ENCODE results near the gene DNMT3A.

The DNMT3A gene

GRCh38 chr2:25259737-25260124 lies 82.0 kb downstream of the DNMT3A start:
- no peaks in the 10 kb centered on the region for H3K9me3 ChIP-seq (ENCODE audit: control insufficient read depth, low read length)
- H3K36me3 ChIP-seq (ENCODE audit: control insufficient read depth, insufficient read depth, low read length), result no peaks in the 10 kb centered on the region
- no peaks in the 10 kb centered on the region for H3K27me3 ChIP-seq (ENCODE audit: control insufficient read depth, insufficient read depth, low read length, poor library complexity, severe bottlenecking)
- no peak overlapping the region for H3K27ac ChIP-seq (ENCODE audit: insufficient read depth, low read depth, low read length, poor library complexity, severe bottlenecking)
- WGBS, 2 experiments, result 1 to 2% methylated on average over 7 of the region's 7 CpGs
- H3K4me1 ChIP-seq (ENCODE audit: control insufficient read depth, insufficient read depth, low read length), result peaks cover 60% of the 10 kb centered on the region
- no peak overlapping the region for H3K4me3 ChIP-seq (ENCODE audit: insufficient read depth, low read depth, low read length)

- Histone ChIP-seq H3K9me3 (ENCODE audit: control insufficient read depth, low read length) (no peaks in the 10 kb centered on the region), H3K4me1 (ENCODE audit: control insufficient read depth, insufficient read depth, low read length) (peaks cover 56% of the 10 kb centered on the region), H3K27ac (ENCODE audit: insufficient read depth, low read depth, low read length, poor library complexity, severe bottlenecking) (peak overlapping the region; percentile 54), H3K4me3 (ENCODE audit: insufficient read depth, low read depth, low read length) (no peak overlapping the region), H3K27me3 (ENCODE audit: control insufficient read depth, insufficient read depth, low read length, poor library complexity, severe bottlenecking) (no peaks in the 10 kb centered on the region), H3K36me3 (ENCODE audit: control insufficient read depth, insufficient read depth, low read length) (no peaks in the 10 kb centered on the region)
- 36 to 41% methylated on average over 9 of the region's 9 CpGs for WGBS, 2 experiments
These were observed 82.6 kb downstream of the DNMT3A start for GRCh38 chr2:25258847-25259736.

- H3K27ac ChIP-seq (ENCODE audit: insufficient read depth, low read depth, low read length, poor library complexity, severe bottlenecking), result no peak overlapping the region
- H3K27me3 ChIP-seq (ENCODE audit: control insufficient read depth, insufficient read depth, low read length, poor library complexity, severe bottlenecking), result no peaks in the 10 kb centered on the region
- H3K36me3 ChIP-seq (ENCODE audit: control insufficient read depth, insufficient read depth, low read length), result no peaks in the 10 kb centered on the region
- WGBS, 2 experiments, result 79 to 83% methylated on average over 9 of the region's 9 CpGs
- H3K9me3 ChIP-seq (ENCODE audit: control insufficient read depth, low read length), result no peaks in the 10 kb centered on the region
- no peak overlapping the region for H3K4me3 ChIP-seq (ENCODE audit: insufficient read depth, low read depth, low read length)
- peaks cover 49% of the 10 kb centered on the region for H3K4me1 ChIP-seq (ENCODE audit: control insufficient read depth, insufficient read depth, low read length)
These were observed 83.5 kb downstream of the DNMT3A start for GRCh38 chr2:25257931-25258846.

GRCh38 chr2:25257032-25257552 lies 84.6 kb downstream of the DNMT3A start:
- H3K4me3 ChIP-seq (ENCODE audit: insufficient read depth, low read depth, low read length), result no peak overlapping the region
- no peaks in the 10 kb centered on the region for H3K27me3 ChIP-seq (ENCODE audit: control insufficient read depth, insufficient read depth, low read length, poor library complexity, severe bottlenecking)
- WGBS, 2 experiments, result 55 to 57% methylated on average over 9 of the region's 9 CpGs
- peaks cover 54% of the 10 kb centered on the region for H3K4me1 ChIP-seq (ENCODE audit: control insufficient read depth, insufficient read depth, low read length)
- peak overlapping the region; percentile 55 for H3K27ac ChIP-seq (ENCODE audit: insufficient read depth, low read depth, low read length, poor library complexity, severe bottlenecking)
- H3K9me3 ChIP-seq (ENCODE audit: control insufficient read depth, low read length), result no peaks in the 10 kb centered on the region
- H3K36me3 ChIP-seq (ENCODE audit: control insufficient read depth, insufficient read depth, low read length), result no peaks in the 10 kb centered on the region

GRCh38 chr2:25256488-25256875 lies 85.2 kb downstream of the DNMT3A start:
- Histone ChIP-seq H3K27me3 (ENCODE audit: control insufficient read depth, insufficient read depth, low read length, poor library complexity, severe bottlenecking) (no peaks in the 10 kb centered on the region), H3K9me3 (ENCODE audit: control insufficient read depth, low read length) (no peaks in the 10 kb centered on the region), H3K4me1 (ENCODE audit: control insufficient read depth, insufficient read depth, low read length) (peaks cover 54% of the 10 kb centered on the region), H3K4me3 (ENCODE audit: insufficient read depth, low read depth, low read length) (no peak overlapping the region), H3K27ac (ENCODE audit: insufficient read depth, low read depth, low read length, poor library complexity, severe bottlenecking) (no peak overlapping the region), H3K36me3 (ENCODE audit: control insufficient read depth, insufficient read depth, low read length) (no peaks in the 10 kb centered on the region)
- 93 to 97% methylated on average over 2 of the region's 2 CpGs for WGBS, 2 experiments

- no peaks in the 10 kb centered on the region for H3K9me3 ChIP-seq (ENCODE audit: control insufficient read depth, low read length)
- no peaks in the 10 kb centered on the region for H3K27me3 ChIP-seq (ENCODE audit: control insufficient read depth, insufficient read depth, low read length, poor library complexity, severe bottlenecking)
- WGBS, 2 experiments, result 92 to 96% methylated on average over 15 of the region's 15 CpGs
- no peaks in the 10 kb centered on the region for H3K36me3 ChIP-seq (ENCODE audit: control insufficient read depth, insufficient read depth, low read length)
- peaks cover 54% of the 10 kb centered on the region for H3K4me1 ChIP-seq (ENCODE audit: control insufficient read depth, insufficient read depth, low read length)
- H3K4me3 ChIP-seq (ENCODE audit: insufficient read depth, low read depth, low read length), result no peak overlapping the region
- H3K27ac ChIP-seq (ENCODE audit: insufficient read depth, low read depth, low read length, poor library complexity, severe bottlenecking), result no peak overlapping the region
These were observed 85.8 kb downstream of the DNMT3A start for GRCh38 chr2:25255745-25256487.

- Histone ChIP-seq H3K4me3 (ENCODE audit: insufficient read depth, low read depth, low read length) (no peak overlapping the region), H3K9me3 (ENCODE audit: control insufficient read depth, low read length) (no peaks in the 10 kb centered on the region), H3K27me3 (ENCODE audit: control insufficient read depth, insufficient read depth, low read length, poor library complexity, severe bottlenecking) (no peaks in the 10 kb centered on the region), H3K27ac (ENCODE audit: insufficient read depth, low read depth, low read length, poor library complexity, severe bottlenecking) (no peak overlapping the region), H3K36me3 (ENCODE audit: control insufficient read depth, insufficient read depth, low read length) (no peaks in the 10 kb centered on the region), H3K4me1 (ENCODE audit: control insufficient read depth, insufficient read depth, low read length) (peaks cover 52% of the 10 kb centered on the region)
- WGBS, 2 experiments, result 100% methylated on average over 1 of the region's 1 CpG
These were observed 86.8 kb downstream of the DNMT3A start for GRCh38 chr2:25254961-25255360.

- 71 to 73% methylated on average over 11 of the region's 11 CpGs for WGBS, 2 experiments
- no peaks in the 10 kb centered on the region for H3K9me3 ChIP-seq (ENCODE audit: control insufficient read depth, low read length)
- H3K27me3 ChIP-seq (ENCODE audit: control insufficient read depth, insufficient read depth, low read length, poor library complexity, severe bottlenecking), result no peaks in the 10 kb centered on the region
- H3K36me3 ChIP-seq (ENCODE audit: control insufficient read depth, insufficient read depth, low read length), result peaks cover under 1% of the 10 kb centered on the region
- H3K27ac ChIP-seq (ENCODE audit: insufficient read depth, low read depth, low read length, poor library complexity, severe bottlenecking), result no peak overlapping the region
- H3K4me3 ChIP-seq (ENCODE audit: insufficient read depth, low read depth, low read length), result peak overlapping the region; percentile 62
- H3K4me1 ChIP-seq (ENCODE audit: control insufficient read depth, insufficient read depth, low read length), result peaks cover 42% of the 10 kb centered on the region
These were observed 88.5 kb downstream of the DNMT3A start for GRCh38 chr2:25253153-25253626.

- 3 to 4% methylated on average over 58 to 60 of the region's 62 CpGs for WGBS, 2 experiments
- Histone ChIP-seq H3K27me3 (ENCODE audit: control insufficient read depth, insufficient read depth, low read length, poor library complexity, severe bottlenecking) (no peaks in the 10 kb centered on the region), H3K27ac (ENCODE audit: insufficient read depth, low read depth, low read length, poor library complexity, severe bottlenecking) (peak overlapping the region; percentile 95), H3K9me3 (ENCODE audit: control insufficient read depth, low read length) (no peaks in the 10 kb centered on the region), H3K4me1 (ENCODE audit: control insufficient read depth, insufficient read depth, low read length) (peaks cover 35% of the 10 kb centered on the region), H3K4me3 (ENCODE audit: insufficient read depth, low read depth, low read length) (peak overlapping the region; percentile 62), H3K36me3 (ENCODE audit: control insufficient read depth, insufficient read depth, low read length) (peaks cover 7% of the 10 kb centered on the region)
These were observed 89.2 kb downstream of the DNMT3A start for GRCh38 chr2:25252291-25253152.

Data from ectodermal cell (in vitro differentiated cells).